Liver (tissue), 3 donors: Measurements from ENCODE around the gene FARS2.

ENCODE experiments used
- CTCF ChIP-seq: fragments of 150-350 bp; IDR thresholded peaks from 2 replicates; pipeline ENCODE4 v1.5.1; 2017; ENCODE audit warnings: improper control_type of control experiment, low read depth, low read length; ENCODE audit not compliant: missing input control
- MAX ChIP-seq: IDR thresholded peaks from 2 replicates; pipeline ENCODE4 v1.6.1; 2016; ENCODE audit warnings: antibody characterized with exemption
- SP1 ChIP-seq: IDR thresholded peaks from 2 replicates; pipeline ENCODE4 v1.6.1; 2018; ENCODE audit warnings: antibody characterized with exemption, mild to moderate bottlenecking
- YY1 ChIP-seq: IDR thresholded peaks from 2 replicates; pipeline ENCODE4 v1.6.1; 2016; ENCODE audit warnings: antibody characterized with exemption, mild to moderate bottlenecking
- donor health status: healthy.
- donor health status: healthy.

GRCh38 chr6:5509106-5509505 is 247.8 kb downstream of the FARS2 start:
- TF ChIP-seq YY1 (no peak), CTCF (no peak), SP1 (no peak), MAX (no peak)
